K562 (cell line): Measurements from ENCODE around the gene PTGES3L. TPM values are rescaled to one million over a fixed set of nuclear protein-coding genes. Genes with fewer than 3 reads are reported as not detected.
A peak's percentile ranks its signal among the peaks of the same experiment; 100 is the strongest.

Source experiments
- CREB3L1 ChIP-seq: fragments of 450-650 bp; IDR thresholded peaks from 2 replicates; pipeline ENCODE4 v1.6.1; 2014; ENCODE audit warnings: low read depth, mild to moderate bottlenecking, moderate library complexity, borderline replicate concordance
- HMBOX1 ChIP-seq: sonication (generic); IDR thresholded peaks from 2 replicates; pipeline ENCODE4 v1.6.1; 2016
- KLF13 ChIP-seq: fragments of 450-650 bp; IDR thresholded peaks from 2 replicates; pipeline ENCODE4 v1.6.1; 2016; ENCODE audit warnings: missing genetic modification characterization, low read depth, mild to moderate bottlenecking, missing compliant biosample characterization, moderate library complexity, borderline replicate concordance
- MNT ChIP-seq, 2 experiments: fragments of 450-650 bp; conservative IDR thresholded peaks; 2 replicates each; pipeline ENCODE4 v1.6.1; 2017; ENCODE audit warnings: mild to moderate bottlenecking in 2 of 2, moderate library complexity in 2 of 2
- MXI1 ChIP-seq: IDR thresholded peaks from 2 replicates; pipeline ENCODE4 v1.6.1; 2011; ENCODE audit warnings: low read depth, mild to moderate bottlenecking, improper control_type of control experiment, low read length
- PHF8 ChIP-seq: fragments of 200-600 bp; sonication (generic); IDR thresholded peaks from 2 replicates; pipeline ENCODE4 v1.6.1; 2012; ENCODE audit warnings: mixed run types, mild to moderate bottlenecking, inconsistent platforms, low read length, moderate library complexity, borderline replicate concordance
- TCF7 ChIP-seq: sonication (generic); IDR thresholded peaks from 2 replicates; pipeline ENCODE4 v1.6.1; 2016; ENCODE audit warnings: antibody characterized with exemption, borderline replicate concordance
- ZKSCAN1 ChIP-seq: fragments of 150-350 bp; IDR thresholded peaks from 2 replicates; pipeline ENCODE4 v1.6.1; 2016; ENCODE audit warnings: low read depth, low read length
- ZNF79 ChIP-seq: fragments of 250-450 bp; sonication (Bioruptor Pico); IDR thresholded peaks from 2 replicates; pipeline ENCODE4 v1.4.0; 2020; ENCODE audit warnings: low read depth, mild to moderate bottlenecking, moderate library complexity
- polyA plus RNA-seq, 8 experiments: library from polyadenylated mRNA; depleted of rRNA in 4 of 8; stranded (reverse) in 5 of 8; unstranded in 3 of 8; fragments of >200 nt; fragmentation: Nextera tagmentation in 2 of 8; fragmentation: Illumina TruSeq in 1 of 8; extraction: Ambion mirVana in 2 of 8; extraction: Trizol in 1 of 8; gene quantifications; 2 replicates each; pipeline versions ENCODE4 v1.2.1 to v1.2.3, GENCODE V29; 2011 to 2014; ENCODE audit warnings: inconsistent platforms in 1 of 8, missing spikeins in 1 of 8
- total RNA-seq, 7 experiments: library from RNA; depleted of rRNA in 6 of 7; stranded (reverse); fragments of >200 nt in 6 of 7; fragmentation: Illumina TruSeq in 2 of 7; extraction: Trizol in 2 of 7; gene quantifications; 2 replicates each; pipeline versions ENCODE4 v1.2.1 to v1.2.3, GENCODE V29; 2011 to 2021; ENCODE audit warnings: low replicate concordance in 1 of 7

The PTGES3L gene
- total and polyA plus RNA-seq, 9 of the 15 experiments (the other 6 are each of a cell fraction or from before 2014, with no cell fraction given), result 6.0 to 16.0 (median 9.6) TPM

- TF ChIP-seq HMBOX1 (0 out of 2 replicates have a peak, but pooled peaks have one; percentile 12), CREB3L1 (peak; percentile 38; the same call in 1 of the 2 replicates), KLF13 (tag) (no peak), TCF7 (peak; percentile 75; the same call in 1 of the 2 replicates), ZKSCAN1 (0 out of 2 replicates have a peak, but pooled peaks have one; percentile 27), MXI1 (peak; percentile 82; the same call in 1 of the 2 replicates), MNT (conservative IDR thresholded peaks at IDR 0.05) (peak in 1 of 2 experiments; percentile 61; a peak in 2 of 4 replicates), PHF8 (peak; percentile 55; the same call in 1 of the 2 replicates), ZNF79 (CRISPR knock-in tag) (no peak)
Observed at GRCh38 chr17:43006639-43007551, 27.0 kb upstream of the PTGES3L start, which contains the start of gene IFI35 (continued).
